Measurements from ENCODE around the gene MRM2.

GRCh38 chr7:2219606-2220005 lies 22.4 kb downstream of the MRM2 start:
- TF ChIP-seq POLR2A (IDR thresholded peaks at IDR 0.05; ENCODE audit: low read length), result no peak
- TF ChIP-seq GATA1 (IDR thresholded peaks at IDR 0.05; ENCODE audit: low read depth, low read length), result no peak
